Lower lobe of right lung (tissue), 2 donors: ENCODE data around the gene SIVA1. TPM values are rescaled to one million over a fixed set of nuclear protein-coding genes. Genes with fewer than 3 reads are reported as not detected.

ENCODE experiments used
- ATAC-seq, 2 donors: fragments of 200-7000 bp; cut with Tn5 transposase; one replicate each; pipeline ENCODE4 v1.9.1; 2020 to 2022; ENCODE audit warnings: mild to moderate bottlenecking in 2 of 2, moderate library complexity in 2 of 2
- DNase-seq: peaks from one replicate; pipeline ENCODE4 v3.0.0-alpha.2; 2020
- H3K27ac ChIP-seq: fragments of 200-600 bp; one replicate; pipeline ENCODE4 v1.8.0; 2022
- H3K27me3 ChIP-seq: fragments of 200-600 bp; one replicate; pipeline ENCODE4 v1.8.0; 2022; ENCODE audit warnings: low read depth
- H3K36me3 ChIP-seq: fragments of 200-600 bp; one replicate; pipeline ENCODE4 v1.8.0; 2022; ENCODE audit warnings: mild to moderate bottlenecking
- H3K4me1 ChIP-seq: fragments of 200-600 bp; one replicate; pipeline ENCODE4 v1.8.0; 2022
- H3K4me3 ChIP-seq: fragments of 200-600 bp; one replicate; pipeline ENCODE4 v1.8.0; 2022; ENCODE audit warnings: mild to moderate bottlenecking
- H3K9me3 ChIP-seq: fragments of 200-600 bp; one replicate; pipeline ENCODE4 v1.8.0; 2022
- intact Hi-C: fragments of 100-400 bp; cut with DNase I; formaldehyde crosslinking; loops from one replicate; pipeline ENCODE4 v1.11.0; 2022
- total RNA-seq: library from RNA; stranded (reverse); fragmentation: NEBNext Ultra II Directional; extraction: Animal tissue kit (Norgen Biotek cat#: 25700); gene quantifications from one replicate; pipeline ENCODE4 v1.2.1, GENCODE V29; 2021
- TF ChIP-seq, protein P1 (sequence below): fragments of 200-600 bp; IDR thresholded peaks from one replicate; pipeline ENCODE4 v1.8.0; 2022; ENCODE audit warnings: antibody characterized with exemption, mild to moderate bottlenecking
- donor health status: DM: no; HTN: yes; CAD: no; lungs with severe emphysema.

SIVA1 gene
- total RNA-seq, 1 donor from 2014 or later = 66.3 TPM

DNA sequence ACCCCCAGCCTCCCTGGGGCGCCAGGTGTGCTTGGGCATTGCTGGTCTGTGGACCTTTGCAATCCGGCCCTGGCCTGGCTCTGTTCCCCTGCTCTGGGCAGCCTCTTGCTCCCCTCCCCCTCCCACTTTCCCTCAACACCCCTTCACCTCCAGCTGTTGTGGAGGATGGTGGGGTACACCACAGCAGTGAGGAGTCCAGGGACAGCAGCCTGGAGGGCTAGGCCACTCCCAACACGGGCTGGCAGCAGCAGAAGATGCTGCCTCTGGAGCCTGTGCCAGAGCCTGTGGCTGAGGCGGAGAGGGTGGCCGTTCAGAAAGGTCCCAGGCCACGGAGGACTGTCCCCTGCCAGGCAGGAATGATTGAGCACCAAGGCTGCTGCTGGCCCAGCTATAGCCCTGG lies 55.5 kb downstream of the SIVA1 start:
- DNase-seq = no peak
- Histone ChIP-seq H3K9me3 (no peaks in the 10 kb centered on the region), H3K4me3 (no peak overlapping the region), H3K27me3 (no peaks in the 10 kb centered on the region), H3K36me3 (no peaks in the 10 kb centered on the region), H3K27ac (no peak overlapping the region), H3K4me1 (peaks cover 13% of the 10 kb centered on the region)
- TF ChIP-seq, protein P1, sequence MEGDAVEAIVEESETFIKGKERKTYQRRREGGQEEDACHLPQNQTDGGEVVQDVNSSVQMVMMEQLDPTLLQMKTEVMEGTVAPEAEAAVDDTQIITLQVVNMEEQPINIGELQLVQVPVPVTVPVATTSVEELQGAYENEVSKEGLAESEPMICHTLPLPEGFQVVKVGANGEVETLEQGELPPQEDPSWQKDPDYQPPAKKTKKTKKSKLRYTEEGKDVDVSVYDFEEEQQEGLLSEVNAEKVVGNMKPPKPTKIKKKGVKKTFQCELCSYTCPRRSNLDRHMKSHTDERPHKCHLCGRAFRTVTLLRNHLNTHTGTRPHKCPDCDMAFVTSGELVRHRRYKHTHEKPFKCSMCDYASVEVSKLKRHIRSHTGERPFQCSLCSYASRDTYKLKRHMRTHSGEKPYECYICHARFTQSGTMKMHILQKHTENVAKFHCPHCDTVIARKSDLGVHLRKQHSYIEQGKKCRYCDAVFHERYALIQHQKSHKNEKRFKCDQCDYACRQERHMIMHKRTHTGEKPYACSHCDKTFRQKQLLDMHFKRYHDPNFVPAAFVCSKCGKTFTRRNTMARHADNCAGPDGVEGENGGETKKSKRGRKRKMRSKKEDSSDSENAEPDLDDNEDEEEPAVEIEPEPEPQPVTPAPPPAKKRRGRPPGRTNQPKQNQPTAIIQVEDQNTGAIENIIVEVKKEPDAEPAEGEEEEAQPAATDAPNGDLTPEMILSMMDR = no peak
- no peak for ATAC-seq
- intact Hi-C loops = no loop called here

Other genes starting within 250 kb of the SIVA1 start
- 0.18 TPM for gene C14orf180, start 173.4 kb upstream of the SIVA1 start, total RNA-seq
- gene TMEM179, start 148.4 kb upstream of the SIVA1 start, total RNA-seq = not detected
- 116 TPM for gene INF2, start 63.5 kb upstream of the SIVA1 start, total RNA-seq
- 5.1 TPM for gene ADSS1, start 28.9 kb upstream of the SIVA1 start, total RNA-seq
- 154 TPM for gene AKT1, start 42.6 kb downstream of the SIVA1 start, total RNA-seq
- 13.1 TPM for gene ZBTB42, start 48.0 kb downstream of the SIVA1 start, total RNA-seq
- gene CEP170B, start 112.1 kb downstream of the SIVA1 start, total RNA-seq = 24.7 TPM
- gene PLD4, start 171.7 kb downstream of the SIVA1 start, total RNA-seq = 1.2 TPM
- 10.8 TPM for gene AHNAK2, start 225.2 kb downstream of the SIVA1 start, total RNA-seq
- gene CLBA1, start 232.6 kb downstream of the SIVA1 start, total RNA-seq = 10.5 TPM